Daoy (cell line): ENCODE measurements around the gene SLC30A9. TPM values are rescaled to one million over a fixed set of nuclear protein-coding genes. Genes with fewer than 3 reads are reported as not detected.

Experiments
- DNase-seq: peaks from one replicate; pipeline ENCODE4 v3.0.0-alpha.2; 2015; ENCODE audit warnings: low read depth
- total RNA-seq: library from RNA; depleted of rRNA; stranded (reverse); fragments of >200 nt; shearing (Covaris generic); gene quantifications from 2 replicates; pipeline ENCODE4 v1.2.3, GENCODE V29; 2014; rRNA removed

Gene SLC30A9
- total RNA-seq, 1 experiment from 2014 or later: 65.0 TPM

- DNase-seq: no peak
Observed at GRCh38 chr4:42136371-42136770, 146.0 kb downstream of the SLC30A9 start.

Other genes with a start within 250 kb of the SLC30A9 start
- gene PHOX2B, start 241.8 kb upstream of the SLC30A9 start, total RNA-seq: not detected in 2 replicates
- 109 and 127 TPM in 2 replicates for gene TMEM33, start 55.1 kb upstream of the SLC30A9 start, total RNA-seq
- gene DCAF4L1, start 8.8 kb upstream of the SLC30A9 start, total RNA-seq: 0.12 and 0.23 TPM in 2 replicates
- gene BEND4, start 162.1 kb downstream of the SLC30A9 start, total RNA-seq: 3.9 and 5.5 TPM in 2 replicates